ENCODE data around the gene CYB5RL.
"Not testable (repeated sequence)": the region's sequence is repeated elsewhere in the genome, so short reads cannot be mapped to it uniquely, and the experiment has no call there.

Gene CYB5RL

DNA sequence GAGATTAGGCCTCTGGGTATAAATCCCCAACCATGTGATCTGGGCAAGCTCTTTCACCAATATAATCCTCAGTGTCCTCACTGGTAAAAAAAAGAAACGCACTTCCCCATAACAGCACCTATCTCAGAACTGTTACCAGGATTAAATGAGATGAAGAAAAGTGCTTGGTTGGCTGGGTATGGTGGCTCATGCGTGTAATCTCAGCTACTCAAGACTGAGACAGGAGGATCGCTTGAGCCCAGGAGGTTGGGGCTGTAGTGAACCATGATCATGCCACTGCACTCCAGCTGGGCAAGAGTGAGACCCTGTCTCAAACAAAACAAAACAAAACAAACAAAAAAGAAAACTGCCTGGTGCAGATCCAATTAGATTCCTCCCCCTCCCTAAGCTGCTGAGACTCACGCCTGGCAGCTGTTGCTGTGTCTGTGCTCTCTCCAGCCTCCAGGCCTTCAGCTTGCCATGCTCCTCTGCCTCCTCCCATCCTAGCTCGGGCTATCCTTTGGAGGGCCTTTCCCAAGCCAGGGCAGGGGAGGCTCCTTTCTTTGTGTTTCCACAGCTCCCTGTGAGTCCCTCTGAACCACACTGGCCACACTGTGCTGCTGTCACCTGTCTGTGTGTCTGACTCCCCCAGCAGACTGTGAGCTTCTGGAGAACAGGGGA lies 19.0 kb downstream of the CYB5RL start:
- no peak for DNase-seq

DNA sequence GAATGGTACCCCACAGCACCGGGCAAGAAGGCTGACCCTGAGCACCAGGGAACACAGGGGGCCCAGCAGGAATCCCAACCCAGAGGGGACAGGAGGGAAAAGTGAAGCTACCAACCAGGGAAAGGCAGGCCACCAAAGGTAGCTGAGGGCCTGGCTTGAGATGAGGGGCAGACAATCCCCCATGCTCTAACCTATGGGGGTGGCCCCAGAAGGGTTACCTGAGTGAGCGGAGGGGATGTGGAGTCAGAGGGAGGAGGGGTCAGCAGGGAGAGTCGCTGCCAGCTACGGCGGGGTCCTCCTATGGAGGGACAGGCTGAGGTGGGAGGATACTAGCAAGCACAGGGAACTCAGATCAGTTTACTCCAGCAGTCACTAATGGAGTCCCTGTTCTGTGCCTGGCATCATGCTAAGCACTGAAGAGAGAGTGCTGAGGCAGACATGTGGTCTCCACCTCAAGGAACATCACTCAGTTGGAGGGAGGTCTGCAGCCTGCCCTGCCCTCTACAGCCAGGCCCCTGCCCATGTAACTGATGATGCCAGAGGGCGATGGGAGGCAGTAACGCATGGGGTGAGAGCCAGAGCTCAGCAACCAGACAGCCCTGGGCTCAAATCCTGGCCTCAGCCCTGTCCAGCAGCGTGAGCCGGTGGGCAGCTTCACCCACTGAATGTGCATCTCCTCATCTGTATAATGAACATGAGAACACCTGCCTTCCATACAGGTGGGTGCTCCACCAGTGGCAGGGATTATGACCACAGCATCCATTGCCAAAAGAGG lies 21.3 kb downstream of the CYB5RL start:
- DNase-seq: no peak

DNA sequence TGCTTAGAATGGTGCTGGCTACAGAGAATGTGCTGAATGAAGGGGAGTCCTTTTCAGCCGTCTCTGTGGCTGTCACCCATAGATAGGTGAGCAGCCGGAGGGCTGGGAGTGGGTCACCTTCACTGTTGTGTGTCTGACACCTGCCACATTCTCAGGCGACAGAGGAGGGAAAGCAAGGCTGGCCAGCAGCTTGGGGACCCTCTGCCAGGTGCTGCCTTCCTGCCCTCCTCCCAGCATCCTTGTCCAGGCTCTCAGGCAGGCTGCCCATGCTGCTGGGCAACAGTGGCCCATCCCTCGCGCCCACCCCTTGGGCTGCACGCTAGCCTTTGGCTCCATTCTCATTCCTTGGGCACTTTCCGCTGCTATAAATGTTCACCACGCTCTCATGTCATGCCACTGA lies 22.1 kb downstream of the CYB5RL start:
- DNase-seq: no peak

DNA sequence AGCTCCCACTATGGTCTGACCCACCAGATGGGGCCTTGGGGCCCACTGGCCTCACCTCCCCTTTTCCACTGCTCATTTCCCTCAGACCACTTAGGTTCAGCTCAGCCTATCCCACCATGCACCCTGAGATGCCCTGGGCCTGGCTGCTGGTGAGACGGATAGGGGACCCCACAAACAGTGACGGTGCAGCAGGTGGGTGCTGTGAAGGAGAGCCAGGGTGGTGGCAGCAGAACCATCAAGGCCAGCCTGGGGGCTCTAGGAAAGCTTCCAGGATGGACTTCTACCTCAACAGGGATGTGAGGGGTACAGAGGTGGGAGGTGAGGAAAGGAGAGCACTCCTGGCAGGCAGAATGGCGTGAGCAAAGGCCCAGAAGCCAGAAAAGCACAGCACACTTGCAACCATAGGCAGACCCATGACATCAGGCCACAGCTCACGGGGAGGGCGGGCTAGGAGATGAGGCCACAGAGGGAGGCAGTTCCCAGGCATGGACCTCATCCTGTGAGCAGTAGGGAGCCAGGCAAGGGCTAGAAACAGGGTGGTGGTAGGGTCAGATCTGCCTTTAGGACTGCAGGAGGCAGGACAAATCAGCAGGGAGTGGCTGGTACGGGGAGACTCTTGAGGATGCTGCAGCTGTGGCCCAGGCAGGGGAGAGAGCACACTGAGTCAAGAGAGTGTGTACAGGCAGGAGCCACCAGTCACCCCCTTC lies 23.1 kb downstream of the CYB5RL start:
- no peak for DNase-seq

DNA sequence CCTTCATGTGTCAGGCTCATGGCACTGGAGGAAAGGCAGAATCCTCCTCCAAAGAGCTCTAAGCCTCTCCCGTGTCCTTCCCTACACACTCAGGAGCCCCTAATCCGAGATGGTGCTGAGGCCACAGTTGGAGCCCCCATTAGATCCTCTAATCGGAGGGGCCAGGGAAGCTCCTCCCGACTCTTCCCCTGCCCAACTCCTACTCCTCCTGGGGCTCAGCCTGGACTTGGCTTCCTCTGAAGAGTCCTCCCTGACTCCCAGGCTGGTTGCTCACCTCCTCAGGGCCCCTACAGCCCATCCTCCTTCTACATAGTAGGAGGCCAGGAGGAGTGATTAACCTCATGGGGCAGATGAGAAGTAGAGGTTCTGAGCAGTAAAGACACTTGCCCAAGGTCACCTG lies 25.7 kb downstream of the CYB5RL start:
- DNase-seq: no peak

DNA sequence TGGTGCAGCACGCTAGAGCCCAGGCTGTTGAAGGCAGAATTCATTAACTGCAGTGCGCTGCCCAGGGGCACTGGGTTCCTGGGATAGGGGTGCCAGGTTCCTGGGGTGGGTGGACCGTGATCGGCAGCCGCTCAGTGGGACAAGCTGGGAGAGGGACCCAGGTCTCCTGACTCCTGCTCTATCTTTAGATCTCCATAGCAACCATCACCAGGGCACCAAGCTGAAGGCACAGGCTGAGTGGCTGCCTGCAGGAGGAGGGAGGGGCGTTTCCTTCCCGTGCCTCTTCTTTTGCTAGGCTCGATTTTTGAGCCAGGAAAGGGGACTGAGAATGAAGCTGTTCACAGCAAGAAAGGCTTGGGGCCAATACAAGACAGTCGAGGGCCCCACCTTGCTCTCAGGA lies 26.1 kb downstream of the CYB5RL start:
- DNase-seq: no peak

DNA sequence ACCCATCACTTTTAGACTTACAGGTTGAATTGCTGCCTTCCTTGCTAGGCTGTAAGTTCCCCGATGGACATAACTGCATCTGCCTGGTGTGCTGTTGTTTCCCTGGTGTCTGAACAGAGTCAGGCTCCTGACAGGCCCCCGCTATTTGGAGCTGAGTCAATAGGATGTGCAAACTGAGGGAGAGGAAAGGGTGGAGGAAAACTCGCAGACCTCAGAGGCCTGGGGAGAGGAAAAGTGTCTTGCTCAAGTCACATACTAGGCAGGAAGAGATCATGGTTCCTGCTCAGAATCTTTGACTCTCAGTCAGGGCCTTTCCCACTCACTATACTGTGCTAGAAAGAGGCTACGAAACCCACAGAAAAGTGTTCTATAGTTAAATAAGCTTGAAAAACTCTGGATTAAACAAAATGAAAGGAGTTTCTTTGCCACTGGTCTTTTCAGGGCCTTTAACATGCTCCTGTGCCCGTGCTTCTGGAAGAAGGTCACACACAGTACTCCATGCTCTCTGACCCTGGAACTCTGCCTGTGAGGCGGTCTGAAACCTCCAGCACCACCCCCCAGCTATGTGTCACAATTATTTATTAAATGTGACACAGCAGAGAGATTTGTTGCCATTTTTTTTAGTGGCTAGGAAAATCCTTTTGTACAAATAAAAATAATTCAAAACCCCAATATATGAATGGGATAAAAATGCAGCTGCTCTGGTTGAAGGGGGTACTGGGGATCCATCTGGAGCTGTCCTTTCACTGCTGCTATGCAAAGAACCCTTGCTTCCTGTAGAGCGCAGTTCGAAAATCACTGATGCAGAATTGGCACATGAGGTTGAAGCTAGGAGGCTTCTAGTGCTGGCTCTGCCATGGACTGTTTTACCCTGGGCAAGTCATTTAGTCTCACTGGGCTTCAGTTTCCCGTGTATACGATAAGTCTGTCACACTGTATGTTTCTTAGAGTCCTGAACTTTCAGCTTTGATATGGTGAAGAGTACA lies 26.9 kb downstream of the CYB5RL start:
- DNase-seq: no peak

DNA sequence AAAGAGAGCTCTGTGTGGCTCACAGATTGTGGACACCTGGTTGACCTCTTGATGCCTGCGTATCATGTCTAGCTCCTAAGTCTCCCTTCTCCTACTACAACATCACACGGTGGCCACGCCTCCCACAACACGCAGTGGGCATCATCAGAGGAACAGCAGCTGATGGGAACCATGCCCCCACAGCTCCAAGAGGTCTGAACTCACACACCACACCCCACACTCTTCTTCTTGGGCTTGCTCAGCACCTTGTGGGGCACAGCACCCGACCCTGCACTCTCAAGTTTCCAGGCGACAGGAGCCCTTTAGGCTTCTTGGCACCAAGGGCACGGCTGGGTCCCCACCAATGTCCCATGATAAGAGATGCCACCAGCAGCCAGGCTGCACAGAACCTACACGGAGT lies 28.2 kb downstream of the CYB5RL start:
- no peak for DNase-seq

DNA sequence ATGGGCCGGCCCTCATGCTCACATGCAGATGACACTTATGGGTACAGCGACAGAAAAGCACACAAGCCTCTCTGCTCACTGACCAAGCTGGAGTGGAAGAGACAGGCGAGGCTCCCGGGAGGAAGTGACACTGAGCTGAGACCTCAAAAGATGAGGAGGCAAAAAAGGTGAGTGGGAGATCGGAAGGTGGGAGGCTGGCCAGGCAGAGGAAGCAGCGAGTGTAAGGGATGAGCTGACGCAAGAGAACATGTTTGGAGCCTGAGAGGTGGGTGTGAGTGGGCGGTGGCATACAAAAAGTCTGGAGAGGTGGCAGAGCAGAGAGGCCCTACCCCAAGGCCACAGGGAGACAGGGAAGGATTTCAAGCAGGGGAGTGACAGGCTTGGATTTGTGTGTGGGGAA lies 28.8 kb downstream of the CYB5RL start:
- DNase-seq: no peak

DNA sequence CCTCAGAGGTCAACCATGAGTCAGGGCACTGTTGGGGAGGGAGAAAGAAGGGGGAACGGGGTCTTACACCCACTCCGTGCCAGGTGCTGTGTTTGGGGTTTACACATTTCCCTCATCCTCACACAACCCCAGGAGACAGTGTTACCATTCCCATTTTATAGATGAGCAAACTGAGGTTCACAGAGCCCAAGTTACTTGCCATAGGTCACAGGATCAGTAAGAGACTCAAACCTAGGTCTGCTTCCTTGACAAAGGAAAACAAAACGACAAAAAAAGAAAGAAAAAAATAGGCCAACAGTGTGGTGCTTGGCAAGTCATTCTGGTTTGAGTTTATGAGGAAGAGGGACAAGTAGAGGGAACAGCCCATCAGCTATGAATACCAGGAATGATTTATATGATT lies 30.8 kb downstream of the CYB5RL start:
- no peak for DNase-seq

DNA sequence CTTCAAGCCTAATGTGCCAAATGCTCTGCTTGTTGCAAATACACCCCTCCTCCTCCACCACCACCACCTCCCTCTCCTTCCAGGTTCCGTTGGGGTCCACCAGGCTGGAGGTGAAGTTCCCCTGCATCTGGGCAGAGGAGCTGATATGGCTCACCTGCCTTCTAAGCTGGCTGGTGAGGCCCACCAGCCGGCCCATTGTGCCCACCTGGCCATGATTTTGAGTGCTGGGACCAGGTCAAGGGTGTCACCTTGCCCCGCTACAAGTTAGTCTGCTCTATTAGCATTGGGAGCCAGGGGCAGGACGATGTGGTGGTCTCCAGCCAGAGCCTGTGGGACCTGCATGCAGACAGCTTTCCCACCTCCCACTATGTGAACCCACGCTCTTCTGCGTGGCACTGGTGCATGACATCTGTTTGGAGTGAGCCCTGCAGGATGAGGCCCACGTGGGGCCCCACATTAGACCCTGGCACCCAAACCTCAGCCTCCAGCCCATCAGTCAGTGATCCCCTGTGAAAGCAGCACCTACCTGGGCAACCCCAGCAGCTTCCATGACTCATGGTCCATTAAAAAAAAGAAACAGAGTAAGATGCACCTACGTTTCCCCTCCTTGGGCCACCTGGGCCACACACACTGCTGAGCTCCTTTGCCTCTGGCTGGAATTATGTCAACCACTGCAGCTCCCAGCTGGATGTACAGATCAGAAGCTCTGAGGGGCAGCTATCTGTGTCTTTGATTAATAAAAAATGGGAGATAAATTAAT lies 31.4 kb downstream of the CYB5RL start:
- no peak for DNase-seq

DNA sequence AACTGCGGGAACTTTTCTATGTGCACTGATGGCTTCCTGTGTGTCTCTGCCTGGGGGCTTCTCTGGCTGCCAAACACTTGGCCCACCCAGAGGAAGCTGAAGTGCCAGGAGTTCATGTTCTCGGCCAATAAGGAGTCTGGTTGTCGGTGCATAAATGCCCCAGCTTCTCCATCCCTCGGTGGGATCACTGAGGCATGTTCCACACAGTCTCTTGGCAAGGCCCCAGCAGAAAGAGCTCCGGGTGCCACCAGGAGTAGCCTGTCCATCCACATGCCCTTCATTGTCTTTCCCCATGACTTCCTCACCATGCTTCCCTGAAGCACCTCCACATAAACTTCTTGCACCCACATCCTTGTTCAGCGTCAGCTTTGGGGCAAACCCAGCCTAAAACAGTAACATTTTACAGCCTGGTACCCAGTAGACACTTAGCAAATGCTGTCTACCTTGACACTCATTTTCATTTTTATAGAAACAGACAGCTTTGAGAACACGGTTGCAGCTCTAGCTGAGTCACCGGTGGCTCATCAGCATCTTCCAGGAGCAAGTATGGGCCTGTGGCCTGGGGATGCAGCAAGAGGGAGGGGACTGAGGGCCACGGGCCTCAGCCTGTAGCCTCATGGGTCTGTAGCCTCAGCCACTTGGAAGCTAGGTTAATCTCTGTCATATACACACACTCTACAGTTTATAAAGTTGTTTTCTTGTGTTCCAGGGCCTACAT lies 32.2 kb downstream of the CYB5RL start:
- DNase-seq: no peak

DNA sequence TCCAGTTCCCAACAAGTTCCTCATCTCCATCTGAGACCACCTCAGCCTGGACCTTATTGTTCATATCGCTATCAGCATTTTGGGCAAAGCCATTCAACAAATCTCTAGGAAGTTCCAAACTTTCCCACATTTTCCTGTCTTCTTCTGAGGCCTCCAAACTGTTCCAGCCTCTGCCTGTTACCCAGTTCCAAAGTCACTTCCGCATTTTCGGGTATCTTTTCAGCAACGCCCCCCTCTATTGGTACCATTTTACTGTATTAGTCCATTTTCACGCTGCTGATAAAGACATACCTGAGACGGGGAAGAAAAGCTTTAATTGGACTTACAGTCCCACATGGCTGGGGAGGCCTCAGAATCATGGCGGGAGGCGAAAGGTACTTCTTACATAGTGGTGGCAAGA lies 33.5 kb downstream of the CYB5RL start:
- not testable (repeated sequence) for DNase-seq

DNA sequence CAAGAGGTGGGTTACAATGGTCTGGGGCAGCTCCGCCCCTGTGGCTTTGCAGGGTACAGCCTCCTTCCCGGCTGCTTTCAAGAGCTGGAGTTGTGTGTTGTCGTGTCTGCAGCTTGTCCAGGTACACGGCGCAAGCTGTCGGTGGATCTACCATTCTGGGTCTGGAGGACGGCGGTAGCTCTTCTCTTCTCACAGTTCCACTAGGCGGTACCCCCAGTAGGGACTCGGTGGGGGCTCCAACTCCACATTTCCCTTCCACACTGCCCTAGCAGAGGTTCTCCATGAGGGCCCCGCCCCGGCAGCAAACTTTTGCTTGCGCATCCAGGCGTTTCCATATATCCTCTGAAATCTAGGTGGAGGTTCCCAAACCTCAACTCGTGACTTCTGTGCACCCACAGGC lies 34.7 kb downstream of the CYB5RL start:
- DNase-seq: no peak

DNA sequence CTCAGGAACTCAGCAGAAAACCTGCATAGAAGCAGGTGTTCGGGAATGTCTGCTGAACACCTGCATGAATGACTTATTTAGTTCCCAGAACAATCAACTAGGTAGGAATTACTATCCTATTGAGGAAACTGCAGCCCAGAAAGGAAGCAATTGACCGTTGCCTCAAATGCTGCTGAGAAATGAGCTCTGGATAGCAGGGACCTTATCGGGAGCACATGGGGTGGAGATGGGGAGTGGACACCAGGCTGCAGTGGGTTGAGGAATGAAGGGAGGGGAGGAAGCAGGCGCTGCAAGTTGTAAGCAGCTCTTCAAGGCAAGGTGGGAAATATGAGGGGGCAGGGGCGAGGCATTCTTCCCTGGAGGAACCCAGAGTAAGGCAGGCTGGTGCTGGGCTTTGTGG lies 36.3 kb downstream of the CYB5RL start:
- DNase-seq: no peak

DNA sequence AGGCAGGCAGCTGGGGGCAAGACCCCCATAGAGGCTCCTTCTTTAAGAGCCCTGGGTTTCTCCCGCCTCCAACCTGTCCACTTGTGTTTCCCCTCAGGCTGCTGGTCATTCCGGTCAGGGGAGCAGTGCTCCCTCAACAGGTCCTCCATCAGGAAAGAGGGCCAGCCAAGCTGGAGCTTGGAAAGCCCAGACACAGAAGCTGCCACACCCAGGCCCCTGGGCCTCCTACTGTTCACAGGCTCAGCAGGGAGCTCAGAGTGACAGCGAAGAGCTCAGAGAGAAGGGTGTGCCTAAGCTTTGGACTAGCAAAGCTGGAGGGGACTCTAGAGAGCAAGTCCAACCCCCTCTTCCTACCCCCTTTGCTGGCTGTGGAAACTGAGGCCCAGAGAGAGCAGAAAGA lies 36.8 kb downstream of the CYB5RL start:
- no peak for DNase-seq

DNA sequence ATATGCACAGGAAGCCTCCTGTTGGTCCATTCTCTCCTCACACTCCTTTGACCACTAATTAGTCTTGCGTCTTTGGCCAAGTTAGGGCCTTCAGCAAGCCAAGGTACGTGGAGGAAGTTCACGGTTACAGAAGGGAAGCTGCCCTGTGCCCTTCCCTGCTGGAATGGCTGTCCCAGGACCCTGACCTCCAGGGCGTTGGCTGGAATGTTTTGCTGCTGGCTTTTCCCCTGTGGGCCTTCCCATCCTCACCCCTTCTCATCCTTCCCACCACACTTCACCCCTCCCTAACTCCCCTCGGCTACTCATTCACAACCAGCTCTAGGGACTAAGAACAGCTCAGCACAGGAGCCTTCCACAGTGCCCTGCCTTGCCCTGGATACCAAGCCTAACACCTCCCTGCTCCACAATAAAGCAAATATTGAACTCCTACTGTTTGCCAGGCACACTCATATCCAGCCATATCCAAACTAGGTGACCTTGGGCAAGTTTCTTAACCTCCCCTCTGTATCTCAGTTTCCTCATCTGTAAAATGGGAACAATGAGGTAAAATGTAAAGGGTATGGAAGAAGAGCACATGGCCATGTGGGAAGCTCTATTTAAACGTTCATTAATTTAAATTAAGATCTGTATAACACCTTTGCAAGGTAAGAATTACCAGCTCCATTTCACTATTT lies 38.2 kb downstream of the CYB5RL start:
- no peak for DNase-seq

DNA sequence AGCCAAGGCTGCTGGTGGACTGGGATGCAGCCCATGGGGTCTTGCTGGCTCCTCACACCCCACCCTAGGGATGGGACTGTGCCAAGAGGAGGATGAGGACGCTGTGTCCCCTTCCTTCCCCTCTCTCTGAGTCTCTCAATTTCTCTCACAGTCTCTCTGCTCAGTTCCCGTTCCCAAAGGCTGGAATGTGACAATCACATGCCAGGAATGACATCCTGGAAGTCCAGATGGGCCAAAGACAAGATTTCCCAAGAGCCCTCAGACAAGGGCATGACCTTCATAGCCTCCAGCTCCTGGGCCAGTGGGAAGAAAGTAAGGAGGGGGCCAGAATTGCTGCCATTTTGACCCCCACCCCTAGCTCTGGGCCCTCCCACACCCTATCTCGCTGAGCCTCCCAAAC lies 39.5 kb downstream of the CYB5RL start:
- DNase-seq: no peak

DNA sequence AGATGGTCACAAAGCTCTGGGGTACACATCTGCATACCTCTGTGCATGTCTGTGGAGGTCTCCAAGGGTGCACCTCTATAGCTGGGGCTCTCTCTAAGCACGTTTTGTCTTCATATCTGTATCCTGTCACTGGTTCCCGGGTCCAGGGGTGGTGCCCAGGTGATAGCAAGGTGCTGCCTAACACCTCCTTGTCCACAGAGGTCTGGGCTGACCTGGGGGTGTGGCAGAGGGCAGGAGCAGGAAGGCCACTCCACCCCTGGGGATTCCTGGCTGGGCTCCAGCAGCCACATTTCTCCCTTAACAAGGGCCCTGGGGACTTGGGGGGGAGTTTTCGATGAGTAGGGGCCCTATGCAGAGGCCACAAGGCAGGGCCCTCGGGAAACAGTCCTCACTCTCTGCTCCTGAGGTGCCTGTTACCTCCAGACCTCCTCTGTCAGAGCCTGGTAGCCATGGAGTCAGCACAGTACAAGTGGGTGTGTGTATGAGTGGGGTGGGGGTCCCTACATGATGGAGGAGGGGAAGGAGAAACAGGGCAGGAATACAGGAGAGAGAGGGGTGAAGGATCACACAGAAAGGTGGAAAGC lies 40.0 kb downstream of the CYB5RL start:
- no peak for DNase-seq

DNA sequence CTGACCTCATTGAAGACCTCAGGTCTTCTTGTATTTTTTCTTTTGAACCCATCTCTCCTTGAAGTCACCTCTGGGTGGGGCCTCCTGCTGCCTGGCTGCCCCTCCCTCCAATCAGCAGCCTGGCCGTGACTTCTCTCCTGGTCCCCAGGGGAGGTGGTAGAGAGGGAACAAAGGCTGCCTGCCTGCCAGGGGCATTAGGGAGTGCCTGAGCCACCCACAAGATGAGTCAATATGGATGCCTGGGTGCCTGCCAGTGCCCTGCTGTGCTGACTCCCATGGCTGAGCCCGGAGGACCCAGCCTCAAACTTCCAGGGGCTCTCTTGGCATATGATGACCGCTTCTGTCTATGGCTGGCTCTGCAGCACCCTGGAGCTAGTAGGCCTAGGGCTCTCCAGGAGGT lies 41.8 kb downstream of the CYB5RL start:
- DNase-seq: no peak

DNA sequence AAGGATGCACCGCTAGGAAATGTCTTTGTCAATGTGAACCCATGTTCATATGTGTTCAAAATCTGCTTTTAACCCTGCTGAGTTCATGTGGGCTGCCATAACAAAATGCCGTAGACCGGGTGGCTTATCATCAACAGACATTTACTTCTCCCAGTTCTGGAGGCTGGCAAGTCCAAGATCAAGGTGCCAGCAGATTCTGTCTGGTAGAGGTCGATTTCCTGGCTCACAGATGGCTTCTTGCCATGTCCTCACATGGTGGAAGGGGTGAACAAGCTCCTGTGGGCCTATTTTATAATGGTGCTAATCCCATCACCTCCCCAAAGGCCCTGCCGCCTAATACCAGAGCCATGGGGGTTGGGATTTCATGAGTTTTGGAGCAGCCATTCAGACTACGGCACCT lies 42.4 kb downstream of the CYB5RL start:
- no peak for DNase-seq

Data from SHP77 (cell line).